Measurements from ENCODE around the gene WDFY2.

- TF ChIP-seq CTCF (conservative IDR thresholded peaks at IDR 0.05; ENCODE audit: low read length) (no peak), EZH2phosphoT487 (IDR thresholded peaks at IDR 0.05; ENCODE audit: borderline replicate concordance) (no peak)
Observed at GRCh38 chr13:51759240-51759639, 175.0 kb downstream of the WDFY2 start.
